CD14-positive monocyte (primary cell): Measurements from ENCODE around the gene PAK2. TPM values are rescaled to one million over a fixed set of nuclear protein-coding genes. Genes with fewer than 3 reads are reported as not detected.
"Not testable (repeated sequence)": the region's sequence is repeated elsewhere in the genome, so short reads cannot be mapped to it uniquely, and the experiment has no call there.

ENCODE experiments used
- DNase-seq, 3 donors: peaks; one replicate each; pipeline ENCODE4 v3.0.0-alpha.2; 2011 to 2022
- H2AFZ ChIP-seq: 2 replicates; pipeline ENCODE4 v1.6.0; 2012; ENCODE audit warnings: mild to moderate bottlenecking, low read depth, low read length, inconsistent platforms; ENCODE audit not compliant: insufficient read depth, poor library complexity, severe bottlenecking
- H3K27ac ChIP-seq, 2 donors: 1 replicate in 1 of 2; 2 replicates in 1 of 2; pipeline ENCODE4 v1.5.1; 2012 to 2013; ENCODE audit warnings: low read length in 2 of 2, control low read depth in 1 of 2, inconsistent platforms in 1 of 2, low read depth in 1 of 2, mild to moderate bottlenecking in 1 of 2
- H3K27me3 ChIP-seq, 2 donors: one replicate each; pipeline versions ENCODE4 v1.6.0 to v1.6.1; 2011 to 2013; ENCODE audit warnings: low read length in 2 of 2; ENCODE audit not compliant: control insufficient read depth in 2 of 2, insufficient read depth in 2 of 2
- H3K36me3 ChIP-seq, 2 donors: replicated peaks in 1 of 2; 1 replicate in 1 of 2; 2 replicates in 1 of 2; pipeline versions ENCODE4 v1.5.1 to v1.6.1; 2012 to 2013; ENCODE audit warnings: low read length in 2 of 2, control low read depth in 1 of 2, inconsistent platforms in 1 of 2, mild to moderate bottlenecking in 1 of 2; ENCODE audit not compliant: insufficient read depth in 2 of 2, control insufficient read depth in 1 of 2
- H3K4me1 ChIP-seq, 2 donors: 1 replicate in 1 of 2; 2 replicates in 1 of 2; pipeline versions ENCODE4 v1.5.1 to v1.6.1; 2012 to 2013; ENCODE audit warnings: low read length in 2 of 2, control low read depth in 1 of 2, inconsistent platforms in 1 of 2, mild to moderate bottlenecking in 1 of 2, moderate library complexity in 1 of 2; ENCODE audit not compliant: insufficient read depth in 2 of 2, control insufficient read depth in 1 of 2
- H3K4me2 ChIP-seq: replicated peaks from 2 replicates; pipeline ENCODE3; 2012; ENCODE audit warnings: low read length, moderate library complexity, mild to moderate bottlenecking; ENCODE audit not compliant: poor library complexity, severe bottlenecking; ENCODE audit errors: extremely low read depth
- H3K4me3 ChIP-seq, 3 experiments: fragments of 200-600 bp in 1 of 3; sonication (generic) in 1 of 3; replicated peaks in 1 of 3; 1 replicate in 2 of 3; 2 replicates in 1 of 3; pipeline ENCODE4 v1.5.1; 2011 to 2013; ENCODE audit warnings: low read length in 3 of 3, mild to moderate bottlenecking in 3 of 3, control low read depth in 2 of 3, low read depth in 2 of 3, inconsistent platforms in 1 of 3, moderate library complexity in 1 of 3
- H3K79me2 ChIP-seq: 2 replicates; pipeline ENCODE4 v1.6.0; 2012; ENCODE audit warnings: mild to moderate bottlenecking, control low read depth, inconsistent platforms, low read length, moderate library complexity; ENCODE audit not compliant: insufficient read depth
- H3K9ac ChIP-seq: 2 replicates; pipeline ENCODE4 v1.6.0; 2017; ENCODE audit warnings: low read length, mild to moderate bottlenecking; ENCODE audit not compliant: insufficient read depth, poor library complexity, severe bottlenecking
- H3K9me3 ChIP-seq, 2 donors: replicated peaks in 1 of 2; 1 replicate in 1 of 2; 2 replicates in 1 of 2; pipeline versions ENCODE4 v1.5.1 to v1.6.1; 2012 to 2013; ENCODE audit warnings: low read length in 2 of 2, control low read depth in 1 of 2; ENCODE audit not compliant: control insufficient read depth in 1 of 2, insufficient read depth in 1 of 2
- H4K20me1 ChIP-seq: 2 replicates; pipeline ENCODE4 v1.6.0; 2012; ENCODE audit warnings: mild to moderate bottlenecking, low read length, control low read depth, moderate library complexity; ENCODE audit not compliant: insufficient read depth
- H3K27ac Mint-ChIP-seq, 7 donors: one replicate each; pipeline ENCODE4 v1.8.0; 2020; ENCODE audit warnings: mild to moderate bottlenecking in 7 of 7, mixed read lengths in 7 of 7, moderate library complexity in 6 of 7, inconsistent platforms in 2 of 7
- H3K27me3 Mint-ChIP-seq, 3 donors: one replicate each; pipeline ENCODE4 v1.8.0; 2021 to 2022; ENCODE audit warnings: low read depth in 3 of 3, mild to moderate bottlenecking in 3 of 3, mixed read lengths in 3 of 3, moderate library complexity in 3 of 3, inconsistent platforms in 1 of 3
- H3K36me3 Mint-ChIP-seq, 2 donors: one replicate each; pipeline ENCODE4 v1.8.0; 2020; ENCODE audit warnings: mixed read lengths in 2 of 2, inconsistent platforms in 1 of 2, mild to moderate bottlenecking in 1 of 2
- H3K4me1 Mint-ChIP-seq: one replicate; pipeline ENCODE4 v1.8.0; 2020; ENCODE audit warnings: mild to moderate bottlenecking, mixed read lengths
- H3K4me3 Mint-ChIP-seq, 2 donors: one replicate each; pipeline ENCODE4 v1.8.0; 2020; ENCODE audit warnings: mild to moderate bottlenecking in 2 of 2, mixed read lengths in 2 of 2, moderate library complexity in 1 of 2
- H3K9me3 Mint-ChIP-seq, 7 donors: one replicate each; pipeline ENCODE4 v1.8.0; 2020 to 2022; ENCODE audit warnings: mixed read lengths in 7 of 7, mild to moderate bottlenecking in 6 of 7, moderate library complexity in 6 of 7, inconsistent platforms in 2 of 7
- CTCF ChIP-seq: fragments of 200-600 bp; IDR thresholded peaks from one replicate; pipeline ENCODE4 v1.8.0; 2022; ENCODE audit warnings: antibody characterized with exemption, mild to moderate bottlenecking
- WGBS: methylation state at CpG from one replicate; pipeline ENCODE4 v1.1.5; 2013; ENCODE audit warnings: missing lambda C conversion rate; ENCODE audit not compliant: insufficient coverage; 5-methylcytosine and 5-hydroxymethylcytosine counted together
- intact Hi-C, 2 donors: fragments of 100-400 bp; cut with micrococcal nuclease; formaldehyde crosslinking; loops; one replicate each; pipeline versions ENCODE4 v1.15.0 to v1.15.1; 2023
- polyA plus RNA-seq, 3 donors: library from polyadenylated mRNA; depleted of rRNA in 1 of 3; unstranded in 2 of 3; stranded (reverse) in 1 of 3; fragments of 300-500 nt in 2 of 3; fragments of >200 nt in 1 of 3; fragmentation: Illumina TruSeq in 2 of 3; gene quantifications; 1 replicate in 2 of 3; 2 replicates in 1 of 3; pipeline ENCODE4 v1.2.3, GENCODE V29; 2012 to 2021

Gene PAK2
- polyA plus RNA-seq, 3 donors: 32.4 to 44.2 (median 33.2) TPM

- DNase-seq: no peak
- no peak overlapping the region for H2AFZ ChIP-seq
- no peak overlapping the region for H3K4me3 ChIP-seq
- no peaks in the 10 kb centered on the region for H3K27me3 ChIP-seq
- 95% methylated on average over 5 of the region's 17 CpGs for WGBS
- intact Hi-C loops: no loop called here
- no peak overlapping the region for H3K4me2 ChIP-seq
- no peaks in the 10 kb centered on the region for H3K36me3 Mint-ChIP-seq
- H3K27ac Mint-ChIP-seq: no peak overlapping the region
- peaks cover 4% of the 10 kb centered on the region for H3K4me1 Mint-ChIP-seq
- H3K79me2 ChIP-seq: no peaks in the 10 kb centered on the region
- no peaks in the 10 kb centered on the region for H3K4me1 ChIP-seq
- no peak overlapping the region for H3K9ac ChIP-seq
- no peak overlapping the region for H3K4me3 Mint-ChIP-seq
- no peak for TF ChIP-seq CTCF
- no peak overlapping the region for H3K27ac ChIP-seq
- no peaks in the 10 kb centered on the region for H3K9me3 ChIP-seq
- H3K27me3 Mint-ChIP-seq: peaks cover 2 to 3% (median 2%) of the 10 kb centered on the region in 3 donors
- H3K9me3 Mint-ChIP-seq: peaks cover 0 to 4% (median under 1%) of the 10 kb centered on the region in 7 donors
- no peaks in the 10 kb centered on the region for H4K20me1 ChIP-seq
- no peaks in the 10 kb centered on the region for H3K36me3 ChIP-seq
Measured at GRCh38 chr3:196842567-196843434, 103.1 kb downstream of the PAK2 start.

GRCh38 chr3:196843435-196844110, 103.9 kb downstream of the PAK2 start:
- Histone ChIP-seq H4K20me1 (no peaks in the 10 kb centered on the region), H3K36me3 (no peaks in the 10 kb centered on the region), H3K4me3 (no peak overlapping the region), H3K4me2 (no peak overlapping the region), H3K27ac (no peak overlapping the region), H3K9ac (no peak overlapping the region), H3K9me3 (peaks cover 0 to 4% of the 10 kb centered on the region in 2 donors), H3K79me2 (no peaks in the 10 kb centered on the region), H3K27me3 (no peaks in the 10 kb centered on the region), H2AFZ (no peak overlapping the region), H3K4me1 (no peaks in the 10 kb centered on the region)
- Mint-ChIP-seq H3K9me3 (peaks cover 0 to 11% (median 8%) of the 10 kb centered on the region in 7 donors), H3K4me1 (peaks cover 4% of the 10 kb centered on the region), H3K27me3 (peaks cover 2 to 3% (median 2%) of the 10 kb centered on the region in 3 donors), H3K36me3 (no peaks in the 10 kb centered on the region), H3K27ac (no peak overlapping the region), H3K4me3 (no peak overlapping the region)
- intact Hi-C loops: no loop called here
- DNase-seq: no peak
- WGBS: 98% methylated on average over 4 of the region's 9 CpGs
- TF ChIP-seq CTCF: no peak

GRCh38 chr3:196844235-196845219, 104.9 kb downstream of the PAK2 start:
- not testable (repeated sequence) for H3K4me2 ChIP-seq, H2AFZ ChIP-seq

More at GRCh38 chr3:196844235-196845219, 104.9 kb downstream of the PAK2 start:
- H3K9me3 Mint-ChIP-seq: peaks cover 0 to 15% (median 13%) of the 10 kb centered on the region in 7 donors
- H4K20me1 ChIP-seq, H3K36me3 Mint-ChIP-seq, H3K9ac ChIP-seq, H3K4me3 Mint-ChIP-seq, H3K4me3 ChIP-seq, intact Hi-C loops, DNase-seq, H3K4me1 ChIP-seq, H3K27me3 Mint-ChIP-seq, H3K27ac ChIP-seq, H3K36me3 ChIP-seq, H3K4me1 Mint-ChIP-seq, H3K9me3 ChIP-seq, H3K27ac Mint-ChIP-seq, H3K27me3 ChIP-seq, H3K79me2 ChIP-seq: not testable (repeated sequence)
- WGBS: 88% methylated on average over 14 of the region's 22 CpGs
